ENCODE measurements around the gene ZBTB7C.

Gene ZBTB7C

GRCh38 chr18:48365965-48366364, 43.2 kb downstream of the ZBTB7C start:
- Histone ChIP-seq H3F3A (ENCODE audit: low read depth) (no peaks in the 10 kb centered on the region), H3K4me1 (ENCODE audit: insufficient read depth, low read length, poor library complexity, severe bottlenecking) (no peaks in the 10 kb centered on the region), H3K9me2 (replicated peaks; ENCODE audit: low read depth, low read length) (no peaks in the 10 kb centered on the region), H3K36me3 (ENCODE audit: insufficient read depth, low read length) (no peaks in the 10 kb centered on the region), H3K27me3 (ENCODE audit: insufficient read depth, low read length, poor library complexity, severe bottlenecking) (no peaks in the 10 kb centered on the region), H3K4me2 (ENCODE audit: low read depth, low read length, poor library complexity, severe bottlenecking) (no peak overlapping the region), H4K20me1 (ENCODE audit: insufficient read depth, low read length, poor library complexity, severe bottlenecking) (no peaks in the 10 kb centered on the region), H3K9me3 (ENCODE audit: insufficient read depth, low read depth, low read length) (no peaks in the 10 kb centered on the region), H3K4me3 (ENCODE audit: low read length, poor library complexity, severe bottlenecking) (no peak overlapping the region), H3K79me2 (ENCODE audit: insufficient read depth, low read length) (no peaks in the 10 kb centered on the region), H2AFZ (ENCODE audit: low read length) (no peak overlapping the region), H3K9ac (ENCODE audit: low read depth, low read length, poor library complexity, severe bottlenecking) (no peak overlapping the region)
- TF ChIP-seq EZH2phosphoT487 (IDR thresholded peaks at IDR 0.05; ENCODE audit: borderline replicate concordance) (no peak), CTCF (conservative IDR thresholded peaks at IDR 0.05; ENCODE audit: low read length) (no peak)

GRCh38 chr18:48364146-48364545, 45.0 kb downstream of the ZBTB7C start:
- H3K27me3 ChIP-seq (ENCODE audit: insufficient read depth, low read length, poor library complexity, severe bottlenecking), result no peaks in the 10 kb centered on the region
- TF ChIP-seq CTCF (conservative IDR thresholded peaks at IDR 0.05; ENCODE audit: low read length) (no peak), EZH2phosphoT487 (IDR thresholded peaks at IDR 0.05; ENCODE audit: borderline replicate concordance) (no peak)
- no peaks in the 10 kb centered on the region for H3F3A ChIP-seq (ENCODE audit: low read depth)
- no peak overlapping the region for H3K4me3 ChIP-seq (ENCODE audit: low read length, poor library complexity, severe bottlenecking)
- H3K36me3 ChIP-seq (ENCODE audit: insufficient read depth, low read length), result no peaks in the 10 kb centered on the region
- H3K79me2 ChIP-seq (ENCODE audit: insufficient read depth, low read length), result no peaks in the 10 kb centered on the region
- no peak overlapping the region for H3K4me2 ChIP-seq (ENCODE audit: low read depth, low read length, poor library complexity, severe bottlenecking)
- H3K9ac ChIP-seq (ENCODE audit: low read depth, low read length, poor library complexity, severe bottlenecking), result no peak overlapping the region
- H2AFZ ChIP-seq (ENCODE audit: low read length), result no peak overlapping the region
- no peaks in the 10 kb centered on the region for H4K20me1 ChIP-seq (ENCODE audit: insufficient read depth, low read length, poor library complexity, severe bottlenecking)
- no peaks in the 10 kb centered on the region for H3K4me1 ChIP-seq (ENCODE audit: insufficient read depth, low read length, poor library complexity, severe bottlenecking)
- H3K9me3 ChIP-seq (ENCODE audit: insufficient read depth, low read depth, low read length), result no peaks in the 10 kb centered on the region
- H3K9me2 ChIP-seq (replicated peaks; ENCODE audit: low read depth, low read length), result no peaks in the 10 kb centered on the region

GRCh38 chr18:48363175-48363574, 46.0 kb downstream of the ZBTB7C start:
- Histone ChIP-seq H3K79me2 (ENCODE audit: insufficient read depth, low read length) (no peaks in the 10 kb centered on the region), H3K4me2 (ENCODE audit: low read depth, low read length, poor library complexity, severe bottlenecking) (no peak overlapping the region), H2AFZ (ENCODE audit: low read length) (no peak overlapping the region), H3K27me3 (ENCODE audit: insufficient read depth, low read length, poor library complexity, severe bottlenecking) (no peaks in the 10 kb centered on the region), H3K9me2 (replicated peaks; ENCODE audit: low read depth, low read length) (no peaks in the 10 kb centered on the region), H3K4me3 (ENCODE audit: low read length, poor library complexity, severe bottlenecking) (no peak overlapping the region), H4K20me1 (ENCODE audit: insufficient read depth, low read length, poor library complexity, severe bottlenecking) (no peaks in the 10 kb centered on the region), H3K4me1 (ENCODE audit: insufficient read depth, low read length, poor library complexity, severe bottlenecking) (no peaks in the 10 kb centered on the region), H3F3A (ENCODE audit: low read depth) (no peaks in the 10 kb centered on the region), H3K9me3 (ENCODE audit: insufficient read depth, low read depth, low read length) (no peaks in the 10 kb centered on the region), H3K9ac (ENCODE audit: low read depth, low read length, poor library complexity, severe bottlenecking) (no peak overlapping the region), H3K36me3 (ENCODE audit: insufficient read depth, low read length) (no peaks in the 10 kb centered on the region)
- TF ChIP-seq EZH2phosphoT487 (IDR thresholded peaks at IDR 0.05; ENCODE audit: borderline replicate concordance), result no peak
- TF ChIP-seq CTCF (conservative IDR thresholded peaks at IDR 0.05; ENCODE audit: low read length), result no peak

All from Loucy (cell line).